ENCODE measurements around the gene IRF4.
A peak's percentile ranks its signal among the peaks of the same experiment; 100 is the strongest.

The IRF4 gene

GRCh38 chr6:398065-398464, 6.5 kb downstream of the IRF4 start:
- DNase-seq (ENCODE audit: low spot score) (no peak), FAIRE-seq (no peak)

- no peak for DNase-seq (ENCODE audit: low spot score)
- no peak for FAIRE-seq
Measured at GRCh38 chr6:398558-399078, 7.1 kb downstream of the IRF4 start.

- DNase-seq (ENCODE audit: low spot score): no peak
- FAIRE-seq: no peak
Measured at GRCh38 chr6:399785-400534, 8.4 kb downstream of the IRF4 start.

GRCh38 chr6:400815-401214, 9.3 kb downstream of the IRF4 start:
- no peak for FAIRE-seq
- DNase-seq (ENCODE audit: low spot score): no peak

GRCh38 chr6:401239-401993, 9.9 kb downstream of the IRF4 start:
- DNase-seq (ENCODE audit: low spot score) (no peak), FAIRE-seq (no peak)

- FAIRE-seq: no peak
- no peak for DNase-seq (ENCODE audit: low spot score)
Measured at GRCh38 chr6:401994-402640, 10.6 kb downstream of the IRF4 start.

GRCh38 chr6:402901-403658, 11.5 kb downstream of the IRF4 start:
- DNase-seq (ENCODE audit: low spot score): no peak
- FAIRE-seq: no peak

- DNase-seq (ENCODE audit: low spot score) (no peak), FAIRE-seq (no peak)
Measured at GRCh38 chr6:403659-404655, 12.4 kb downstream of the IRF4 start.

GRCh38 chr6:404685-405423, 13.3 kb downstream of the IRF4 start:
- FAIRE-seq (no peak), DNase-seq (ENCODE audit: low spot score) (no peak)

- FAIRE-seq (no peak), DNase-seq (ENCODE audit: low spot score) (no peak)
Measured at GRCh38 chr6:408148-408547, 16.6 kb downstream of the IRF4 start.

GRCh38 chr6:408599-409102, 17.1 kb downstream of the IRF4 start:
- FAIRE-seq: no peak
- DNase-seq (ENCODE audit: low spot score): peak; percentile 45

GRCh38 chr6:409370-409972, 17.9 kb downstream of the IRF4 start:
- no peak for DNase-seq (ENCODE audit: low spot score)
- FAIRE-seq: no peak

GRCh38 chr6:410555-411395, 19.2 kb downstream of the IRF4 start:
- FAIRE-seq: no peak
- no peak for DNase-seq (ENCODE audit: low spot score)

GRCh38 chr6:411402-412145, 20.0 kb downstream of the IRF4 start:
- DNase-seq (ENCODE audit: low spot score) (no peak), FAIRE-seq (no peak)

GRCh38 chr6:412146-412886, 20.8 kb downstream of the IRF4 start:
- DNase-seq (ENCODE audit: low spot score) (no peak), FAIRE-seq (no peak)

- FAIRE-seq: no peak
- no peak for DNase-seq (ENCODE audit: low spot score)
Measured at GRCh38 chr6:414447-414846, 22.9 kb downstream of the IRF4 start.

- DNase-seq (ENCODE audit: low spot score) (no peak), FAIRE-seq (no peak)
Measured at GRCh38 chr6:415087-415486, 23.5 kb downstream of the IRF4 start.
